Measurements from ENCODE around the gene RPGRIP1L. TPM values are rescaled to one million over a fixed set of nuclear protein-coding genes. Genes with fewer than 3 reads are reported as not detected.
A peak's percentile ranks its signal among the peaks of the same experiment; 100 is the strongest.

RPGRIP1L gene
- total RNA-seq, 6 experiments from 2014 or later, result 16.3 to 19.1 (median 18.4) TPM

DNA sequence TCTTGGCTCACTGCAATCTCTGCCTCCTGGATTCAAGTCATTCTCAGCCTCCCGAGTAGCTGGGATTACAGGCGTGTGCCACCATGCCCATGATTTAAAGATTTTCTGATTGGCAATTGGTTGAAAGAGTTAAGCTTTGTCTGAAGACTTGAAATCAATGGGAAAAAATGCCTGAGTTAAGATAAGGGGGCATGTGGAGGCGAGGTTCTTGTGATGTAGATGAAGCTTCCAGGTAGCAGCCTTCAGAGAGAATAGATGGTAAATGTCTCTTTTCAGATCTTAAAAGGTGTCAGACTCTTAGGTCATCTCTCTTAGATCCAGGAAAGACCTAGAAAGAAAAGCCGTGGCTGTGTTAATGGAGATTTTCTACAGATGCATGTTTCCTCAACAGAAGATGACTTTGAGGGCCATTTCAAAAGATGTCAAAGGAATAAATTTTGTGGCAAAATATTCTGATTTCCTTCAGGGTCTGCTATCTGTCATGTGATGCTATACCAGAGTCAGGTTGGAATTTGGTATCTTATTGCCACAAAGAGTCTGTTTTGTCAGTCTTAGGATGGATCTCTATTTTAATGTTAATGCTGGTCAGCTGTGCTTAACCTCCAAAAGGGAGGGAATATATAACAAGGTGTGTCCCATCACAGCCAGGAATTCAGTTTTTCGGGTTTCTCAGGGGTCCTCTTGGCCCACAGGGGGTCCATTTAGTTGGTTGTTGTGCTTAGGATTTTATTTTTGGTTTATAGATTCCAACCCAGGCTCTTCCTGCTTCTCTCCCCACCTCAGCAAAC, 142.4 kb downstream of the RPGRIP1L start:
- Mint-ChIP-seq H3K27me3 (ENCODE audit: insufficient read depth) (peaks cover 20% of the 10 kb centered on the region), H3K4me1 (ENCODE audit: low read depth) (peaks cover 7% of the 10 kb centered on the region), H3K9me3 (no peaks in the 10 kb centered on the region), H3K4me3 (no peak overlapping the region), H3K27ac (no peak overlapping the region), H3K36me3 (ENCODE audit: low read depth) (no peaks in the 10 kb centered on the region)
- TF ChIP-seq, protein P1, sequence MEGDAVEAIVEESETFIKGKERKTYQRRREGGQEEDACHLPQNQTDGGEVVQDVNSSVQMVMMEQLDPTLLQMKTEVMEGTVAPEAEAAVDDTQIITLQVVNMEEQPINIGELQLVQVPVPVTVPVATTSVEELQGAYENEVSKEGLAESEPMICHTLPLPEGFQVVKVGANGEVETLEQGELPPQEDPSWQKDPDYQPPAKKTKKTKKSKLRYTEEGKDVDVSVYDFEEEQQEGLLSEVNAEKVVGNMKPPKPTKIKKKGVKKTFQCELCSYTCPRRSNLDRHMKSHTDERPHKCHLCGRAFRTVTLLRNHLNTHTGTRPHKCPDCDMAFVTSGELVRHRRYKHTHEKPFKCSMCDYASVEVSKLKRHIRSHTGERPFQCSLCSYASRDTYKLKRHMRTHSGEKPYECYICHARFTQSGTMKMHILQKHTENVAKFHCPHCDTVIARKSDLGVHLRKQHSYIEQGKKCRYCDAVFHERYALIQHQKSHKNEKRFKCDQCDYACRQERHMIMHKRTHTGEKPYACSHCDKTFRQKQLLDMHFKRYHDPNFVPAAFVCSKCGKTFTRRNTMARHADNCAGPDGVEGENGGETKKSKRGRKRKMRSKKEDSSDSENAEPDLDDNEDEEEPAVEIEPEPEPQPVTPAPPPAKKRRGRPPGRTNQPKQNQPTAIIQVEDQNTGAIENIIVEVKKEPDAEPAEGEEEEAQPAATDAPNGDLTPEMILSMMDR (IDR thresholded peaks at IDR 0.05), result no peak
- no peak for DNase-seq

DNA sequence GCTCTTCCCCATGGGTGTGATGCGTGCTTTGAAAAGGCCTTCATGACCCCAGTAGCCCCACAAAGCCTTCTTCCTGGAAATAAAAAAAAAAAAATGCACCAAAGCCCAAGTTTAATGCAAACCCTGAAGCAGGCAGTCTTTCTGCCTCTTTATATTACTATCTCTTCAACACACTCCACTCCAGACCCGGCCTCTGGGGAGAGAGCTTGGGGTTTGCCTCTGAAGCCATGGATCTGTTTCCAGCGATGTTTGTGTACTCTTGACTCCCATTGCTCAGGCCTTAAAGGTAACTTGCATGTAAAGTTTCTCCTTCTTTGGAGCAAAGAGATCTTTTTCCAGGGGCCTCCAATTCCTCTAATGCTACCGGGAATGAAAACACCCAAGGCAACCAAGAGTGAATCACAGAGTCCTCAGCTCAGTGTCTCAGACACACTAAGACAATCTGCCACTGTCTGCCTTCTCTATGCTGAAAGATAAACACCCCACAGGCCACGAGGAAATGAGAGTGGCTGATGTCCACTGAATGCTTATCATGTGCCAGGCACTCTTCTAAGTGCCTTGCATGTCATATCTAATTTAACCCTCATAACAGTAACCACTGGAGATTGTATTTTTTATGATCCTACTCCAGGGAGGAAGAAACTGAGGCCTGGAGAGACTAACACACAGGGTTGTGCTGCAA, 144.2 kb downstream of the RPGRIP1L start:
- H3K4me3 Mint-ChIP-seq, result no peak overlapping the region
- peaks cover 21% of the 10 kb centered on the region for H3K27me3 Mint-ChIP-seq (ENCODE audit: insufficient read depth)
- H3K36me3 Mint-ChIP-seq (ENCODE audit: low read depth), result no peaks in the 10 kb centered on the region
- H3K27ac Mint-ChIP-seq, result no peak overlapping the region
- no peaks in the 10 kb centered on the region for H3K4me1 Mint-ChIP-seq (ENCODE audit: low read depth)
- TF ChIP-seq, protein P1 (IDR thresholded peaks at IDR 0.05), result no peak
- DNase-seq, result no peak
- H3K9me3 Mint-ChIP-seq, result no peaks in the 10 kb centered on the region

DNA sequence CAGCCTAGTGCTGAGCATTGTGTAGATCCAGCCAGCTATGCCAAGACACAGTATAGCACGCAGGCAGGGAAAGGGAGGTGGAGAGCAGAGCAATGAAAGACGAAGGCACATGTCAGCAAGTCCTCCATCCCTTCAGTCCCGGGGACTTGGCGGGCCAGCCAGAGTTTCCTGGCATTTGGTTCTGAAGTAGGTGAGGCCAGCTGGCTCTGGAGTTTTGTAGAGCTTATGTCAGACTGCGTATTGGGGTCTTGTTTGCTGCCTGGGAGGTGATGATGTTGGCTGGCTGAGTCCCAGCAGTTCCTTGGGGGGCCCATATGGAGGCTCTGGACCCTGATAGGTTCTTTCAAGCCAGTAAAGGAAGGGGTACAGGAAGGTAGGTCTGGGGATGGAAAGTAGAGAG, 144.9 kb downstream of the RPGRIP1L start:
- Mint-ChIP-seq H3K9me3 (no peaks in the 10 kb centered on the region), H3K27ac (no peak overlapping the region), H3K36me3 (ENCODE audit: low read depth) (no peaks in the 10 kb centered on the region), H3K27me3 (ENCODE audit: insufficient read depth) (peaks cover 18% of the 10 kb centered on the region), H3K4me3 (no peak overlapping the region), H3K4me1 (ENCODE audit: low read depth) (no peaks in the 10 kb centered on the region)
- DNase-seq, result no peak
- TF ChIP-seq, protein P1 (IDR thresholded peaks at IDR 0.05), result no peak

DNA sequence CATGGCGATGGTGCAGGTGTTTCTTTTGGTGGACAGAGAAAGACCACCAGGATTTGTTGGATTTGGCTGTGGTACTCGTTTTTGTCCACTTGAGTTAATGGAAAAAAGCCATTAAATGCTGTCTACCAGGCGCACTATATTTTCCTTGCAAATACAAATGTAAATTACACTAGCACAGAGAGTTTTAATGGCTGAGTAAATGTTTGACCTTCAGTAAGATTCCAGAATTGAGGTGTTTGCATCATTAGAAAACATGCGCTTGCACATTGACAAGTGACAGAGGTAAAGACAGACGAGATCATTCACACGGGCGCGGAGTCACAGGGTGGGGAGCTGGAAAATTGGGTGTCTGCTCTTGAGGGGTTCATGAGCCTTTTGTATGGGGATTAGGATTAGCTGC, 147.1 kb downstream of the RPGRIP1L start:
- Mint-ChIP-seq H3K9me3 (no peaks in the 10 kb centered on the region), H3K4me1 (ENCODE audit: low read depth) (no peaks in the 10 kb centered on the region), H3K27ac (no peak overlapping the region), H3K27me3 (ENCODE audit: insufficient read depth) (peaks cover 22% of the 10 kb centered on the region), H3K36me3 (ENCODE audit: low read depth) (no peaks in the 10 kb centered on the region), H3K4me3 (no peak overlapping the region)
- no peak for DNase-seq
- TF ChIP-seq, protein P1 (IDR thresholded peaks at IDR 0.05), result no peak

DNA sequence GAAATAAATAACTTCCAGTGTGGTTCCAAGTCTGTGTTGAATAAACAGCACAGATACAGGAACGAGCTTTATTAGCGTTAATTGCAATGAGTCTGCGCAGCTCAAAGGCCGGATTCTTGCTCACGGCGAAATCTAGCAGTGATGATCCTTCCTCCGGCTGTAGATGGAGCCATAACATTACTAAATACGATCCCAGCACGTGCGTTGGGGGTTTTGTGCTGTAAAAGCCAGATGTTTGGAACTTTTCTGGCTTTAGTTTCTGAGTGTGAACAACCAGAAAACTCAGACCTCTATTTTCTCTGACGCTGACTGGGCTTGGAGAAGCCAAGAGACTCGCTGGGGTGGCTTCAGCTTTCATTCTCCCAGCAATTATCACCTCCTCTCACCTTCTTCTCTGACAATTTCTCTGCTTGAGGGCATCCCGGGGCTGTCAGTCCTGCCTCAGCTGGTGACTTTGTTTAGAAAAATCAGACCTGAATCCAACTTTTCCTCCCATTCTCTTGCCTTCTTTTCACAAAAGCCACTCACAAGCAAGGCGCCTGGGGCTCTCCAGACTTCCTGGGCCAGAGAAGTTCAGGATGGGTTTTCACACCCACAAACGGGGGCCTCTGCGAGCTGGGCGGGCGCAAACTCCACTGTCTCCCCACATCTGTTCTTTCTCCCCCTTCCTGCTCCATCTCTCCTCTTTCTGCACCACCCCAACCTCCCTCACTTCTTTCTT, 153.5 kb downstream of the RPGRIP1L start:
- no peak overlapping the region; the same call in 1 of the 2 replicates for H3K27ac Mint-ChIP-seq
- peak overlapping the region; percentile 72 for H3K4me3 Mint-ChIP-seq
- TF ChIP-seq, protein P1 (IDR thresholded peaks at IDR 0.05), result peak; percentile 81
- no peaks in the 10 kb centered on the region for H3K36me3 Mint-ChIP-seq (ENCODE audit: low read depth)
- peaks cover 30% of the 10 kb centered on the region for H3K27me3 Mint-ChIP-seq (ENCODE audit: insufficient read depth)
- H3K4me1 Mint-ChIP-seq (ENCODE audit: low read depth), result peaks cover 15% of the 10 kb centered on the region
- peak; percentile 77 for DNase-seq
- H3K9me3 Mint-ChIP-seq, result no peaks in the 10 kb centered on the region

Other genes with a start within 250 kb of the RPGRIP1L start
- 10 to 100 TPM; 17.5 to 21.1 (median 19.6) TPM for gene AKTIP, start 200.7 kb downstream of the RPGRIP1L start, total RNA-seq (2021; fragmentation: NEBNext Ultra II Directional; extraction: Animal tissue kit (Norgen Biotek cat#: 25700))
- 100 to 1,000 TPM in 5 of 6 experiments, 10 to 100 TPM in 1; 93.7 to 107 (median 105) TPM for gene FTO, start 297 bp upstream of the RPGRIP1L start, total RNA-seq (2021; fragmentation: NEBNext Ultra II Directional; extraction: Animal tissue kit (Norgen Biotek cat#: 25700))

Measured in HFFc6 (cell line).